ENCODE data around the gene LRRTM2. TPM values are rescaled to one million over a fixed set of nuclear protein-coding genes. Genes with fewer than 3 reads are reported as not detected.
"Not testable (repeated sequence)": the region's sequence is repeated elsewhere in the genome, so short reads cannot be mapped to it uniquely, and the experiment has no call there.

LRRTM2 gene
- total RNA-seq, 1 donor from 2014 or later: 0.51 TPM

- DNase-seq: not testable (repeated sequence)
Observed at GRCh38 chr5:138834853-138835252, 40.3 kb downstream of the LRRTM2 start.

GRCh38 chr5:138833726-138834480 lies 41.2 kb downstream of the LRRTM2 start:
- DNase-seq: no peak

GRCh38 chr5:138833080-138833479 lies 42.1 kb downstream of the LRRTM2 start:
- DNase-seq: no peak

GRCh38 chr5:138832218-138832617 lies 42.9 kb downstream of the LRRTM2 start:
- DNase-seq: no peak

- DNase-seq: no peak
Observed at GRCh38 chr5:138831703-138832102, 43.4 kb downstream of the LRRTM2 start.

GRCh38 chr5:138829341-138829740 lies 45.8 kb downstream of the LRRTM2 start:
- no peak for DNase-seq

GRCh38 chr5:138828556-138828955 lies 46.6 kb downstream of the LRRTM2 start:
- no peak for DNase-seq

- DNase-seq: no peak
Observed at GRCh38 chr5:138824924-138825863, 49.9 kb downstream of the LRRTM2 start.

- no peak for DNase-seq
Observed at GRCh38 chr5:138824516-138824915, 50.6 kb downstream of the LRRTM2 start.

- no peak for DNase-seq
Observed at GRCh38 chr5:138820695-138821094, 54.4 kb downstream of the LRRTM2 start.

GRCh38 chr5:138819081-138819480 lies 56.1 kb downstream of the LRRTM2 start:
- DNase-seq: peak; percentile 90

Other genes with a start within 250 kb of the LRRTM2 start
- gene CTNNA1, start 121.9 kb downstream of the LRRTM2 start, total RNA-seq: 416 TPM